Right lobe of liver (tissue), 6 donors: ENCODE data around the gene GNAI2. TPM values are rescaled to one million over a fixed set of nuclear protein-coding genes. Genes with fewer than 3 reads are reported as not detected.

Experiments
- ATAC-seq, 4 donors: fragments of 200-7000 bp; cut with Tn5 transposase; one replicate each; pipeline ENCODE4 v1.9.1; 2020; ENCODE audit warnings: mild to moderate bottlenecking in 4 of 4, moderate library complexity in 4 of 4
- DNase-seq, 3 donors: peaks; one replicate each; pipeline ENCODE4 v3.0.0-alpha.2; 2020
- H3K27ac ChIP-seq, 3 donors: fragments of 200-600 bp; one replicate each; pipeline ENCODE4 v1.8.0; 2022
- H3K27me3 ChIP-seq, 2 donors: fragments of 200-600 bp; one replicate each; pipeline ENCODE4 v1.8.0; 2022
- H3K36me3 ChIP-seq, 4 donors: fragments of 200-600 bp; sonication (generic) in 1 of 4; one replicate each; pipeline versions ENCODE4 v1.5.1 to v1.8.0; 2017 to 2022; ENCODE audit warnings: control low read depth in 1 of 4
- H3K4me1 ChIP-seq, 4 donors: fragments of 200-600 bp; sonication (generic) in 1 of 4; one replicate each; pipeline versions ENCODE4 v1.5.1 to v1.8.0; 2017 to 2022; ENCODE audit warnings: control low read depth in 1 of 4
- H3K4me3 ChIP-seq, 3 donors: fragments of 200-600 bp; one replicate each; pipeline ENCODE4 v1.8.0; 2022
- H3K9me3 ChIP-seq, 4 donors: fragments of 200-600 bp; sonication (generic) in 1 of 4; one replicate each; pipeline versions ENCODE4 v1.5.1 to v1.8.0; 2017 to 2022; ENCODE audit warnings: control low read depth in 1 of 4
- POLR2A ChIP-seq: fragments of 450-650 bp; IDR thresholded peaks from one replicate; pipeline ENCODE4 v1.6.1; 2017; ENCODE audit warnings: antibody characterized with exemption, mild to moderate bottlenecking
- WGBS: methylation state at CpG from one replicate; pipeline ENCODE4 v1.1.6; 2018; ENCODE audit warnings: low coverage, low lambda C conversion rate; ENCODE audit not compliant: insufficient coverage; ENCODE audit errors: missing lambda C conversion rate; 5-methylcytosine and 5-hydroxymethylcytosine counted together
- intact Hi-C, 2 donors: fragments of 100-400 bp; cut with DNase I; formaldehyde crosslinking; loops; one replicate each; pipeline versions ENCODE4 v1.11.2 to v1.14.1; 2022
- total RNA-seq, 6 experiments: library from RNA; depleted of rRNA in 2 of 6; stranded (reverse); fragments of >200 nt in 2 of 6; fragmentation: NEBNext Ultra II Directional in 3 of 6; extraction: Animal tissue kit (Norgen Biotek cat#: 25700) in 3 of 6; gene quantifications; one replicate each; pipeline versions ENCODE4 v1.1.0 to v1.2.4, GENCODE V29; 2016 to 2023
- TF ChIP-seq, protein P1 (sequence below), 4 donors: fragments of 200-600 bp in 3 of 4; fragments of 450-650 bp in 1 of 4; IDR thresholded peaks; one replicate each; pipeline versions ENCODE4 v1.5.1 to v1.8.0; 2016 to 2022; ENCODE audit warnings: antibody characterized with exemption in 4 of 4, mild to moderate bottlenecking in 2 of 4
- donor health status: DM: no; HTN: yes; CAD: no.
- donor health status: DM: no; HTN: no; CAD: no.
- donor health status: DM: no; HTN: no; CAD: no.
- donor health status: DM: no; HTN: yes; CAD: no.
- donor health status: DM: no; HTN: yes; CAD: no.

GNAI2 gene
- total RNA-seq, 6 experiments from 2014 or later, result 73.3 to 125 (median 98.7) TPM

DNA sequence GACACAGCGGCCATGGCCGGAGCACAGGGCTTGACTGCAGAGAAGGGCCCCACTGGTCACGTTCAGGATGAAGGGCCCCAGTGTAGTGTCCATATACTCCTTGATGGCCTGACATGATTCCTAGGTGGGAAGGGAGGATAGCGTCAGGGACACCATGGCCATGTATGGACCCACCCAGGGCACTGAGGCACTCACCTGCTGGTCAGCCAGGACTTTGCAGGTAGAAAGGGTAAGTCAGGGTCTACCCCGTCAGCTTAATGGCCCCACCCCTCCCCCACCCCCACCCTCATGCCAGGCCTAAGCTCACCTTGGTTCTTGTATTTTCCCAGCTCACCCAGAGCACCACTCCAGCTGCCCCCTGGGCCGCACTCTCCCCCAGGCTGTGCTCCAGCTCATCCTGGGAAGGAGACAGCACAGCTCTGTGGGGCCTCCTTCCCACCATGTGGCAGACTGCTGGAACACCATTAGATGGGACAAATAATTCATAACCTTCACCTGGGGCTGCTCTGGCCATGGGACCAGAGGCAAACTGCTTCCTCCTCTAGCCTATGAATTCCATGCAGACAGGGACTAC lies 64.8 kb downstream of the GNAI2 start:
- 33% methylated on average over 1 of the region's 6 CpGs for WGBS
- Histone ChIP-seq H3K36me3 (no peaks in the 10 kb centered on the region), H3K9me3 (no peaks in the 10 kb centered on the region), H3K4me1 (peaks cover 0 to 26% (median 14%) of the 10 kb centered on the region in 4 donors), H3K4me3 (peak overlapping the region in 2 of 3 donors; percentile 59 to 77), H3K27me3 (no peaks in the 10 kb centered on the region), H3K27ac (peak overlapping the region; percentile 78 to 96 (median 86))
- TF ChIP-seq POLR2A, result no peak
- TF ChIP-seq, protein P1, sequence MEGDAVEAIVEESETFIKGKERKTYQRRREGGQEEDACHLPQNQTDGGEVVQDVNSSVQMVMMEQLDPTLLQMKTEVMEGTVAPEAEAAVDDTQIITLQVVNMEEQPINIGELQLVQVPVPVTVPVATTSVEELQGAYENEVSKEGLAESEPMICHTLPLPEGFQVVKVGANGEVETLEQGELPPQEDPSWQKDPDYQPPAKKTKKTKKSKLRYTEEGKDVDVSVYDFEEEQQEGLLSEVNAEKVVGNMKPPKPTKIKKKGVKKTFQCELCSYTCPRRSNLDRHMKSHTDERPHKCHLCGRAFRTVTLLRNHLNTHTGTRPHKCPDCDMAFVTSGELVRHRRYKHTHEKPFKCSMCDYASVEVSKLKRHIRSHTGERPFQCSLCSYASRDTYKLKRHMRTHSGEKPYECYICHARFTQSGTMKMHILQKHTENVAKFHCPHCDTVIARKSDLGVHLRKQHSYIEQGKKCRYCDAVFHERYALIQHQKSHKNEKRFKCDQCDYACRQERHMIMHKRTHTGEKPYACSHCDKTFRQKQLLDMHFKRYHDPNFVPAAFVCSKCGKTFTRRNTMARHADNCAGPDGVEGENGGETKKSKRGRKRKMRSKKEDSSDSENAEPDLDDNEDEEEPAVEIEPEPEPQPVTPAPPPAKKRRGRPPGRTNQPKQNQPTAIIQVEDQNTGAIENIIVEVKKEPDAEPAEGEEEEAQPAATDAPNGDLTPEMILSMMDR (IDR thresholded peaks at IDR 0.05), result no peak
- no peak for ATAC-seq
- no peak for DNase-seq
- intact Hi-C loops, result no loop called here

DNA sequence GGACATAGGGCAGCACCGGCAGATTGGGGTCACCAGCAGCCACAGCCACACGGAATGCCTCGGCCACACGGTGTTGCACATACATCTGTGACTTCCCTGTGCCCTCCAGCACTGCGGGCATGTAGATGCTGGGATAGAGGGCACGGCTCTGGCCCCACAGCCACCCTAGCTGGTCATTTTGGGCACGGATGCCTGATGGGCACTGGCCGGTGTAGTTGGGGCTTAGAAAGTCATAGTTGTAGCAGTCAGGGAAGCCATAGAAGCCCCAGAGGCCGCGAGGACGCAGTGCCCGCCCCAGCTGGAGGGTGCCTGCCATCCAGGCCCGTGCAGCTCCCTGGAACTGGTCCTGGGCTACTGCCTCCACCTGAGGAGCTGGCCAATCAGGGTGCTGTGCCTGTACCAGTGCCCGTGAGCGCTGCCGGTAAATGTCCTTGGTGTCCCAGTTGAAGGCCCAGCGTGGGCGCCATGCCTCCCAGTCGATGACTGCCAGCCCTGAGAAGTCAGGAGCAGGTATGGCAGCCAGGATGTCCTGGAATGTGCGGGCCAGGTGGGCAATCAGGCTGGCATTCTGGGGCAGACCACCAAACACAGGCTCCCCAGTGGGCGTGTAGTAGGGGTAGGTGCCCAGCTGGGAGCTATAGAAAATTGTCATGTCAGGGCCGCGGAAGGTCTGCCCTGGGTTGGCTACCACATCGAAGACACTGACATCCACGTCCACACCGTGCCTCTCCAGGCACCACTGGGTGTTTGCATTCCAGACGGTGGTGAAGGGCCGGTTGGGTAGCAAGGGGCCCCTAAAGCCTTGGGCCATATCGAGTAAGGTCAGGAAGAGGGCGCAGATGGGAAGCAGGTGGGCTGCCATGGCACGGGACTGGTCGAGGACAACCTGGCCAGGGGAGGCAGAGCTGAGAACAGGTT lies 66.3 kb downstream of the GNAI2 start:
- H3K27me3 ChIP-seq, result no peaks in the 10 kb centered on the region
- no peaks in the 10 kb centered on the region for H3K9me3 ChIP-seq
- H3K4me1 ChIP-seq, result peaks cover 0 to 26% (median 14%) of the 10 kb centered on the region in 4 donors
- H3K27ac ChIP-seq, result peak overlapping the region; percentile 86 to 96 (median 88)
- peak; percentile 79 for TF ChIP-seq POLR2A
- TF ChIP-seq, protein P1 (IDR thresholded peaks at IDR 0.05), result no peak
- intact Hi-C loops, result no loop called here
- peak overlapping the region; percentile 58 to 77 (median 59) for H3K4me3 ChIP-seq
- DNase-seq, result peak; percentile 79 to 93 (median 92)
- 13% methylated on average over 6 of the region's 32 CpGs for WGBS
- peak; percentile 4 to 35 (median 20) for ATAC-seq
- H3K36me3 ChIP-seq, result no peaks in the 10 kb centered on the region

DNA sequence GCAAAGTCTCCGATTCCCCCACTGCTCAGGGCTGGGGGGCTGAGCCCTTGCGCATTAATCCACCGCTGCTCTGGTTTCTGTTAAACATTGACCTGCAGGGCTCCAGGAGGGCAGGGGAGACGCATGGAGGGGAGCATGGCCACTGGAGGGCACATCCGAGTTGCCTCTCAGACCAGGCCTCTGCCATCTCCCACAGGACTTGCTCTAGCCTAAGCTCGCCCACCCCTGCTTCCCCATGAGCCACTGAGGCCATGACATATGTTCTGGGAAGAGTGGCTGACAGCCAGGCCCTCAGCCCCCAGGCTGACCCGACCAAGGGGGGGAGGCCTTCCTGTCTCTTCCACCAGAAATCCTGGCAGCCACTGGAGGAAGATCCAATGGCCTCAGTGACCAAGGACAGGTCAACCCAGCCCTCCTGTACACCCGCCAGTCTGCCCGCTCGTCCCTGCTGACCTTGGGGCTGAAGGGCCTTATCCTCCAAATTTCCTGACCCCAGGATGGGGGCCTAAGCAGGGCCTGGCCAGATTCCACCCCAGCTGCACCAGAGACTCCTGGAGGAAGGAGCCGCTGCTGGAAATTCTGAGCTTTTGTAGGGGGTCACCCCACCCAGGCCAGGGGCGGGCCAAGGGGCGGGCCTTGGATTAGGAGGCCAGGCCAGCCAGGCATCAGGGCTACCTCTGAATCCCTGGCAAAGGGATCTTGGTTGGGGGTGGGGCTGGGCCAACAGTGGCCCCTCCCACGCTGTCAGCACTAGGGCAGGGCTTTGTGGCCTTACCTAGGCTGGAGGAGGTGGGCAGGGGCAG lies 67.2 kb downstream of the GNAI2 start, which contains the start of gene HYAL1:
TSS of gene HYAL1 (minus strand) at position 562 of the 803 bp plus-strand sequence. CDS start 618 bp downstream, outside the sequence.
- intact Hi-C loops, result no loop called here
- no peaks in the 10 kb centered on the region for H3K9me3 ChIP-seq
- peaks cover 0 to 26% (median 14%) of the 10 kb centered on the region in 4 donors for H3K4me1 ChIP-seq
- no peaks in the 10 kb centered on the region for H3K36me3 ChIP-seq
- TF ChIP-seq, protein P1 (IDR thresholded peaks at IDR 0.05), result peak; percentile 28 to 42 (median 34)
- peak; percentile 75 for TF ChIP-seq POLR2A
- peak within 1 kb of the TSS; percentile 86 to 96 (median 88) for H3K27ac ChIP-seq
- no peaks in the 10 kb centered on the region for H3K27me3 ChIP-seq
- DNase-seq (peak; percentile 93 to 96 (median 96)), ATAC-seq (peak; percentile 55 to 73 (median 64))
- peak within 1 kb of the TSS; percentile 58 to 77 (median 59) for H3K4me3 ChIP-seq
- 9% methylated on average over 5 of the region's 14 CpGs for whole genome bisulfite sequencing

DNA sequence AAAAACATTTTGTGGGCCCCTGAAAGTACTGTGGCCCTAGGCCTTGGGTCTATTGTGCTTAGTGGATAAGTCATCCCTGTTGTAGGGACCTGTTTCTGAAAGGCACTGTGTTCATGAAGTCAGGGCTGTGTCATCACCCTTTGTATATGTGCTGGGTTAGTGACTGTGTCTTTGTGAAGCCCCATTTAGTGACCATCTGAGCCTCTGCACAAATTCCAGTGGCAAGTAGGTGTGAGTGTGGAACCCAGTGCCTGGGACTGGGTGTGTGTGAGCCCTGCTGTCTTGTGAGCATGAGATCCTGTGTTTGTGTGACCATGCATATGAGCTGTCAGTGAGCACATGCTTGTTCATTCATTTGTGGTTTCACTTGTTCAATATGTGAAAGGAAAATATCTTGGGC lies 68.6 kb downstream of the GNAI2 start:
- no peaks in the 10 kb centered on the region for H3K27me3 ChIP-seq
- ATAC-seq, result no peak
- no peak overlapping the region for H3K27ac ChIP-seq
- H3K36me3 ChIP-seq, result no peaks in the 10 kb centered on the region
- H3K4me3 ChIP-seq, result no peak overlapping the region
- intact Hi-C loops, result no loop called here
- TF ChIP-seq, protein P1 (IDR thresholded peaks at IDR 0.05), result no peak
- no peak for TF ChIP-seq POLR2A
- DNase-seq, result no peak
- no peaks in the 10 kb centered on the region for H3K9me3 ChIP-seq
- H3K4me1 ChIP-seq, result peaks cover 0 to 26% (median 14%) of the 10 kb centered on the region in 4 donors
